GM12872 (cell line): ENCODE measurements around the gene FOXQ1.

Experiments used
- CTCF ChIP-seq: IDR thresholded peaks from 3 replicates; pipeline ENCODE4 v1.5.1; 2011; ENCODE audit warnings: low read depth, mild to moderate bottlenecking, low read length, moderate library complexity; ENCODE audit not compliant: insufficient read depth

FOXQ1 gene

GRCh38 chr6:1295420-1295819 lies 16.5 kb upstream of the FOXQ1 start:
- TF ChIP-seq CTCF, result no peak

DNA sequence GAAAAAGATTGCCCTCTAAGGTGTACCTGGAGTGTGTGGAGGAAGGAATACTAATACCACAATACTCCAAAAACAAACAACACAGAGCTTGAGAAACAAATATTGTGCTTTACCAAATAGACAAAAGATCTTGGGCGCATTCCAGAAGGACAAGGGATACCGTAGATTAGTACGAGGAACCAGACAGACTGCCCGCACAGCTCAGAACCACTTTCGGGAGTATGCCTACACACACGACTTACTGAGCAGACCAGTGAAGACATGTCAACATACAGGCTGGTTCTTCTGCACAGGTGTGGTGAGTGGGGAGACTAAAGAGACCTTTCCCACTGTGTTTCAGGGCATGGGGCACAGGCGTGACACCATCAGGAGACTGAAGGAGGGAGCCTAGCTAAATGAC lies 15.8 kb upstream of the FOXQ1 start:
- TF ChIP-seq CTCF, result no peak

DNA sequence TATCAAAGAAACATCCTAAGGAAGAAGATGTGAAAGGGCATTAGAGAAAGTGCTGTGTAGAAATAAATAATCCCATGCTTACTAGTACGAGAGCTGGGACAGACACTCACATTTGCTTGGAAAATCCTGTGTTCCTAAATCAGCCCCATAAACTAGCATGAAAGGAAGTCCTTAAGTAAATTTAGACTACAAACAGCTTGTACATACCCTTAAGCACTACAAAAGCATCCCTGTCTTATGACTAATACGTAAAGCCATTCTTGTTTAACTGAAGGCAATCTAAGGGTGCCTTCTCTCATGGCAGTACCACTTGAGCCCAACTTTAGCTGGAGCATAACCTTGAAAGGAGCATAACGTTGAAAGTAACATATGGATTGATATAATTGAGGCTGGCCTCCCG lies 15.4 kb upstream of the FOXQ1 start:
- TF ChIP-seq CTCF, result no peak

- TF ChIP-seq CTCF, result no peak
Observed at GRCh38 chr6:1297746-1298145, 14.2 kb upstream of the FOXQ1 start.

DNA sequence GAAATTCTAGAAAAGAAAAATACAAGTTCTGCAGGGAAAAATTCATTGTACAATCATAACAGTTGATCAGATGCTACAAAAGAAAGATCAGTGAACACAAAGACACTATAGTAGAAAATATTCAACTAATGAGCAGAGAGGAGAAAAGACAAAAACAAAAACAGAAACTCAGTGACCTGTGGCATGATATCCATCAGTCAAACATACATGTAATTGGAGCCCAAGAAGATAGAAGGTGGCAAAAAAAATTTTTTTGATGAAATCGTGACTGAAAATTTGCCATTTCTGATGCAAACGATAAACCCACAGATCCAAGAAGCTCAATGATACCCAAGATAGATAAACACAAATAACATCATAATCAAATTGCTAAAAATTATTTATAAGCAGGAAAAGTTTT lies 13.1 kb upstream of the FOXQ1 start:
- no peak for TF ChIP-seq CTCF

DNA sequence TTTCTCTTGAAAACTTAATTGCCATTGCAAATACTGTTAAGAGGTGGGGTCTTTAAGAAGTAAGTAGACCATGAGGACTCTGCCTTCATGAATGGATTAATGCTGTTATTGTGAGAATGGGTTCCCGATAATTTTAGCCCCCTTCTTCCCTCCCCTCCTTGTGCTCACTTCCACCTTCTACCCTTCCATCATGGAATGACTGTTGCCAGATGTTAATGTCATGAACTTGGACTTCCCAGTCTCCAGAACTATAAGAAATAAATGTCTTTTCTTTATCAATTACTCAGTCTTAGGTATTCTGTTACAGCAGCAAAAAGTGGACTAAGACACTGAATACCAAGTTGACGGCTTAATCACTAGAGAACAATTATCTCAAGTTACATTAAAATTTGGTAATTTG lies 5.8 kb upstream of the FOXQ1 start:
- TF ChIP-seq CTCF, result no peak

DNA sequence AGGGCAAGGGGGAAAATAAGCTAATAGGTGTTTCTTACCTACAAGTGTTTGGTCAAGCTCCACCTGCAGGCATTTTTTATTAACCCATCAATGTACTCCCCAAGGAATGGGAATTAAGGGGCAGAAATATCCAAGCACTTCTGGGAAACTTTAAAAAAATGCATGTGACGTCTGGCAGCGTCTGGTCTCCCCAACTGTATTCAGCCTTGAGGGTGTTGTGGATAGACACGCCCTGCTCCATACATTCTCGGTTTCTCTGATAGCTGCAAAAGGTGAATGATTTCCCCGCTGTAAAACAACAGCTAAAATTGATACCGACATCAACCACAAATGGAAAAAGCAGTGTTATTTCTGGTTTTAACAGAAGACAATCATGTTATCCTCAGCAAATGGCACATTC lies 2.5 kb upstream of the FOXQ1 start:
- TF ChIP-seq CTCF, result no peak
